Left lung (tissue), 10 donors: ENCODE measurements around the gene NIBAN1. TPM values are rescaled to one million over a fixed set of nuclear protein-coding genes. Genes with fewer than 3 reads are reported as not detected.
"Not testable (repeated sequence)": the region's sequence is repeated elsewhere in the genome, so short reads cannot be mapped to it uniquely, and the experiment has no call there.

ENCODE experiments used
- ATAC-seq: fragments of 200-7000 bp; cut with Tn5 transposase; one replicate; pipeline ENCODE4 v1.9.1; 2020; ENCODE audit warnings: moderate library complexity
- DNase-seq, 4 donors: peaks; one replicate each; pipeline ENCODE4 v3.0.0-alpha.2; 2013 to 2020
- H3K27ac ChIP-seq, 2 donors: fragments of 200-600 bp; sonication (generic) in 1 of 2; one replicate each; pipeline versions ENCODE4 v1.5.0 to v1.8.0; 2020 to 2021
- H3K27me3 ChIP-seq, 2 donors: fragments of 200-600 bp; sonication (generic) in 1 of 2; one replicate each; pipeline versions ENCODE4 v1.5.0 to v1.8.0; 2020 to 2021
- H3K36me3 ChIP-seq, 2 donors: fragments of 200-600 bp; sonication (generic) in 1 of 2; one replicate each; pipeline versions ENCODE4 v1.5.0 to v1.8.0; 2020 to 2021
- H3K4me1 ChIP-seq, 2 donors: fragments of 200-600 bp; one replicate each; pipeline ENCODE4 v1.8.0; 2021
- H3K4me3 ChIP-seq, 2 donors: fragments of 200-600 bp; sonication (generic) in 1 of 2; one replicate each; pipeline versions ENCODE4 v1.5.0 to v1.8.0; 2020 to 2021; ENCODE audit warnings: mild to moderate bottlenecking in 1 of 2
- H3K9me3 ChIP-seq, 2 donors: fragments of 200-600 bp; sonication (generic) in 1 of 2; one replicate each; pipeline versions ENCODE4 v1.5.0 to v1.8.0; 2020 to 2021
- CTCF ChIP-seq, 2 donors: fragments of 200-600 bp; sonication (generic) in 1 of 2; IDR thresholded peaks; one replicate each; pipeline versions ENCODE4 v1.5.0 to v1.8.0; 2021; ENCODE audit warnings: antibody characterized with exemption in 2 of 2
- intact Hi-C, 2 donors: fragments of 100-400 bp; cut with DNase I; formaldehyde crosslinking; loops; one replicate each; pipeline versions ENCODE4 v1.11.2 to v1.14.2; 2022
- polyA plus RNA-seq, 6 donors: library from polyadenylated mRNA; unstranded; fragments of 120-200 nt; gene quantifications; one replicate each; pipeline ENCODE4 v1.2.1, GENCODE V29; 2013; ENCODE audit not compliant: insufficient read length in 6 of 6
- total RNA-seq, 2 donors: library from RNA; stranded (reverse); fragmentation: NEBNext Ultra II Directional; extraction: Animal tissue kit (Norgen Biotek cat#: 25700); gene quantifications; one replicate each; pipeline ENCODE4 v1.2.1, GENCODE V29; 2021
- donor health status: DM: no; HTN: yes; CAD: no.
- donor health status: DM: no; HTN: no; CAD: no.

NIBAN1 gene
- total and polyA plus RNA-seq, 8 donors: 16.4 to 54.3 (median 17.7) TPM

- intact Hi-C loops: no loop called here
- Histone ChIP-seq H3K4me1 (peaks cover 0 to 7% of the 10 kb centered on the region in 2 donors), H3K27me3 (no peaks in the 10 kb centered on the region), H3K4me3 (no peak overlapping the region), H3K9me3 (no peaks in the 10 kb centered on the region), H3K27ac (no peak overlapping the region), H3K36me3 (no peaks in the 10 kb centered on the region)
- no peak for TF ChIP-seq CTCF (IDR thresholded peaks at IDR 0.05)
- DNase-seq (no peak), ATAC-seq (no peak)
Measured at GRCh38 chr1:185015631-185016030, 41.3 kb upstream of the NIBAN1 start.

- Histone ChIP-seq H3K9me3 (no peaks in the 10 kb centered on the region), H3K27me3 (no peaks in the 10 kb centered on the region), H3K4me3 (no peak overlapping the region), H3K4me1 (peaks cover 0 to 7% of the 10 kb centered on the region in 2 donors), H3K27ac (no peak overlapping the region), H3K36me3 (no peaks in the 10 kb centered on the region)
- TF ChIP-seq CTCF (IDR thresholded peaks at IDR 0.05): no peak
- intact Hi-C loops: no loop called here
- no peak for ATAC-seq
- DNase-seq: no peak
Measured at GRCh38 chr1:185014941-185015340, 40.6 kb upstream of the NIBAN1 start.

GRCh38 chr1:185010361-185010760 lies 36.1 kb upstream of the NIBAN1 start:
- DNase-seq (no peak), ATAC-seq (no peak)
- Histone ChIP-seq H3K4me1 (no peaks in the 10 kb centered on the region), H3K36me3 (no peaks in the 10 kb centered on the region), H3K9me3 (no peaks in the 10 kb centered on the region), H3K27ac (no peak overlapping the region), H3K27me3 (no peaks in the 10 kb centered on the region), H3K4me3 (no peak overlapping the region)
- intact Hi-C loops: no loop called here
- TF ChIP-seq CTCF (IDR thresholded peaks at IDR 0.05): no peak

- H3K27ac ChIP-seq: no peak overlapping the region
- ATAC-seq (no peak), DNase-seq (no peak)
- H3K36me3 ChIP-seq: no peaks in the 10 kb centered on the region
- H3K9me3 ChIP-seq: no peaks in the 10 kb centered on the region
- H3K4me3 ChIP-seq: no peak overlapping the region
- intact Hi-C loops: no loop called here
- no peaks in the 10 kb centered on the region for H3K4me1 ChIP-seq
- TF ChIP-seq CTCF (IDR thresholded peaks at IDR 0.05): no peak
- no peaks in the 10 kb centered on the region for H3K27me3 ChIP-seq
Measured at GRCh38 chr1:185008838-185009237, 34.5 kb upstream of the NIBAN1 start.

- ATAC-seq, intact Hi-C loops, H3K4me1 ChIP-seq, H3K4me3 ChIP-seq, DNase-seq, H3K27me3 ChIP-seq, H3K36me3 ChIP-seq, H3K27ac ChIP-seq, H3K9me3 ChIP-seq: not testable (repeated sequence)
Measured at GRCh38 chr1:185001312-185001880, 27.1 kb upstream of the NIBAN1 start.

GRCh38 chr1:184999974-185000373 lies 25.7 kb upstream of the NIBAN1 start:
- not testable (repeated sequence) for ATAC-seq, H3K9me3 ChIP-seq, H3K4me3 ChIP-seq, H3K27ac ChIP-seq, H3K27me3 ChIP-seq, H3K4me1 ChIP-seq, H3K36me3 ChIP-seq, DNase-seq
- intact Hi-C loops: loop anchor here in 1 of 2 donors (10.0 kb wide), 1 partner anchor 165 kb away; no protein-coding TSS in a partner anchor
